Brain microvascular endothelial cell (primary cell): Measurements from ENCODE around the gene PCSK2.

Experiments used
- DNase-seq: peaks from one replicate; pipeline ENCODE4 v3.0.0-alpha.2; 2020
- H3K27ac ChIP-seq: fragments of 250-450 bp; sonication (Bioruptor Pico); 2 replicates; pipeline ENCODE4 v1.5.1; 2020; ENCODE audit warnings: mild to moderate bottlenecking, moderate library complexity
- H3K27me3 ChIP-seq: fragments of 250-450 bp; sonication (Bioruptor Pico); replicated peaks from 2 replicates; pipeline ENCODE4 v1.5.1; 2020; ENCODE audit warnings: mild to moderate bottlenecking
- H3K36me3 ChIP-seq: fragments of 250-450 bp; sonication (Bioruptor Pico); replicated peaks from 2 replicates; pipeline ENCODE4 v1.5.1; 2020; ENCODE audit warnings: mild to moderate bottlenecking
- H3K4me3 ChIP-seq: 2 replicates; pipeline ENCODE4 v1.5.1; 2011; ENCODE audit warnings: low read depth, mild to moderate bottlenecking, control low read depth, low read length, moderate library complexity
- in situ Hi-C: cut with HindIII; loops from 2 replicates; pipeline ENCODE4 v1.10.0; 2017; ENCODE audit warnings: low sequenced_read_pairs, low pct_ligation_motif_present
- TF ChIP-seq, protein P1 (sequence below): IDR thresholded peaks from 2 replicates; pipeline ENCODE4 v1.5.1; 2011; ENCODE audit warnings: low read depth, mild to moderate bottlenecking, moderate library complexity, low read length, control low read depth, inconsistent platforms; ENCODE audit errors: missing control alignments

PCSK2 gene

DNA sequence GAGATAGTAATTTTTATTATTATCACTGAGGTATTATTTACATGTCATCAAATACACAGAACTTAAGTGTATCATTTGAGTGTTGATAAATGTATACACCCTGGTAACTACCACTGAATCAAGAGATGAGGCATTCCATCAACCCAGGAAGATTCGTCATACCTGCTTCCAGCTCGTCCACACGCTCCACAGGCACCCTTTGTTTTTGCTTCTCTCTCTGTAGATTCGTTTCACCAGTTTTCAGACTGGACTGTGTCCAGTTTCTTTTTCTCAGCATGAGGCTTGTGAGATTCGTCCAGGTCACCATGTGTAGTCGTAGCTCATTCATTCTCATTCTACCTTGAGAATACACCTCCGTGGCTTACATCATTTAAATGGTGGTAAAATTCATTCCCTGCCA is 239.8 kb downstream of the PCSK2 start:
- in situ Hi-C loops: no loop called here

DNA sequence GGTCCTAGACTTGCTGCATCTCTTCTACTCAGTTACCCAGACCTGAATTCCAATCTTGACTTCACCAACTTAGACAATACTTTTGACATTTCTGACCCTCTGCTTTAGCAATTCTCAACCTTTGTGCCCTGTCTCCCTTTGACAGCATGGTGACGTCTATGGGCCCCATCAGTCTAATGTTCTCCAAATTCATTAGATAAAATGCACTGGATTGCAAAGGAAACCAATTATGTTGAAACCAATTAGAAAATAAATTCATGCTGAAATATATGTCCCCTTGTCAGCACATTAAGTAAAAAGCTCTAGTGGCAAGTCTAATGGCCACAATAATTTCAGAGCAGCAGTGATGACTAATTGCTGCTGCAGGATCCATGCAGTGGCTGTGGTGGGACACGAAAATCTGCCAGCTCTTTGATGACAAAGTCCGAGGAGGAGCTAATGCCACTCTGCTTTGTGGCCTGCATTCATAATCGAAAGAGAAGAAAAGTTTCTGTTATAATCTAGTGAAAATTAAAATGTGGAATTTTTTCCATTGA is 240.3 kb downstream of the PCSK2 start:
- no peak overlapping the region for H3K27ac ChIP-seq
- in situ Hi-C loops: no loop called here
- H3K27me3 ChIP-seq: no peaks in the 10 kb centered on the region
- no peak for DNase-seq
- no peak overlapping the region for H3K4me3 ChIP-seq
- TF ChIP-seq, protein P1, sequence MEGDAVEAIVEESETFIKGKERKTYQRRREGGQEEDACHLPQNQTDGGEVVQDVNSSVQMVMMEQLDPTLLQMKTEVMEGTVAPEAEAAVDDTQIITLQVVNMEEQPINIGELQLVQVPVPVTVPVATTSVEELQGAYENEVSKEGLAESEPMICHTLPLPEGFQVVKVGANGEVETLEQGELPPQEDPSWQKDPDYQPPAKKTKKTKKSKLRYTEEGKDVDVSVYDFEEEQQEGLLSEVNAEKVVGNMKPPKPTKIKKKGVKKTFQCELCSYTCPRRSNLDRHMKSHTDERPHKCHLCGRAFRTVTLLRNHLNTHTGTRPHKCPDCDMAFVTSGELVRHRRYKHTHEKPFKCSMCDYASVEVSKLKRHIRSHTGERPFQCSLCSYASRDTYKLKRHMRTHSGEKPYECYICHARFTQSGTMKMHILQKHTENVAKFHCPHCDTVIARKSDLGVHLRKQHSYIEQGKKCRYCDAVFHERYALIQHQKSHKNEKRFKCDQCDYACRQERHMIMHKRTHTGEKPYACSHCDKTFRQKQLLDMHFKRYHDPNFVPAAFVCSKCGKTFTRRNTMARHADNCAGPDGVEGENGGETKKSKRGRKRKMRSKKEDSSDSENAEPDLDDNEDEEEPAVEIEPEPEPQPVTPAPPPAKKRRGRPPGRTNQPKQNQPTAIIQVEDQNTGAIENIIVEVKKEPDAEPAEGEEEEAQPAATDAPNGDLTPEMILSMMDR: no peak
- no peaks in the 10 kb centered on the region for H3K36me3 ChIP-seq

More for the DNA sequence above, 239.8 kb downstream of the PCSK2 start:
- TF ChIP-seq, protein P1: no peak
- DNase-seq: no peak
- H3K27me3 ChIP-seq: no peaks in the 10 kb centered on the region
- H3K36me3 ChIP-seq: no peaks in the 10 kb centered on the region
- no peak overlapping the region for H3K27ac ChIP-seq
- no peak overlapping the region for H3K4me3 ChIP-seq

GRCh38 chr20:17468073-17468840 is 241.4 kb downstream of the PCSK2 start:
- Histone ChIP-seq H3K27ac (no peak overlapping the region), H3K36me3 (no peaks in the 10 kb centered on the region), H3K27me3 (no peaks in the 10 kb centered on the region), H3K4me3 (no peak overlapping the region)
- TF ChIP-seq, protein P1: no peak
- DNase-seq: no peak
- in situ Hi-C loops: no loop called here

GRCh38 chr20:17469246-17470030 is 242.6 kb downstream of the PCSK2 start:
- in situ Hi-C loops: no loop called here
- H3K27ac ChIP-seq: no peak overlapping the region
- H3K4me3 ChIP-seq: no peak overlapping the region
- TF ChIP-seq, protein P1: no peak
- DNase-seq: no peak
- H3K27me3 ChIP-seq: no peaks in the 10 kb centered on the region
- H3K36me3 ChIP-seq: no peaks in the 10 kb centered on the region

- TF ChIP-seq, protein P1: no peak
- no peak for DNase-seq
- in situ Hi-C loops: no loop called here
- H3K4me3 ChIP-seq: no peak overlapping the region
- H3K36me3 ChIP-seq: no peaks in the 10 kb centered on the region
- H3K27ac ChIP-seq: no peak overlapping the region
- no peaks in the 10 kb centered on the region for H3K27me3 ChIP-seq
Measured at GRCh38 chr20:17470521-17470920, 243.7 kb downstream of the PCSK2 start.
